ENCODE data around the gene CKB.

DNA sequence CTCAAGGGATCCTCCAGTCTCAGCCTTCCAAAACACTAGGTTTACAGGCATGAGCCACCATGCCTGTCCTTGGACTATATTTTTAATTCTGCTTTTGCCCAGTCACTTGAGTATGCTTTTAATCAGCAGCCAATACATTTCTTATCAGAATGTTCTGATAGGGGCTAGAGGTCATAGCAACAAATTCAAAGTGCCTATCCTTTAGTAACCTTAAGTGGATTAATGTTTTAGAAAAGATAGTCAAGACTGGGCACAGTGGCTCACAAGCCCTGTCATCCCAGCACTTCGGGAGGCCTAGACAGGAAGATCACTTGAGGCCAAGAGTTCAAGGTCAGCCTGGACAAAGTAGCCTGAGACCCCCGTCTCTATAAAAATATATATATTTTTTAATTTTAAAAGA, 37.1 kb downstream of the CKB start:
- TF ChIP-seq EZH2 (IDR thresholded peaks at IDR 0.05; ENCODE audit: borderline replicate concordance, insufficient read depth, low read depth, low read length, poor library complexity, severe bottlenecking) (no peak), CTCF (IDR thresholded peaks at IDR 0.05) (no peak)
